WTC11 (cell line): ENCODE measurements around the gene ISM1. TPM values are rescaled to one million over a fixed set of nuclear protein-coding genes. Genes with fewer than 3 reads are reported as not detected.
"Not testable (repeated sequence)": the region's sequence is repeated elsewhere in the genome, so short reads cannot be mapped to it uniquely, and the experiment has no call there.

Experiments
- ATAC-seq: fragments of 200-7000 bp; cut with Tn5 transposase; 2 replicates; pipeline ENCODE4 v1.10.0; 2021; ENCODE audit warnings: mild to moderate bottlenecking, moderate library complexity
- CTCF ChIA-PET: fragments of 300-600 bp; sonication (Branson Sonifier 250); formaldehyde crosslinking; loops from one replicate; lab custom pipeline; 2021; ENCODE audit warnings: antibody characterized with exemption; lab: Charles Lee
- POLR2A ChIA-PET: fragments of 350-600 bp; sonication (Branson Sonifier 250); formaldehyde crosslinking; loops from one replicate; lab custom pipeline; 2021; ENCODE audit warnings: antibody characterized with exemption; lab: Charles Lee
- DNase-seq: peaks from one replicate; pipeline ENCODE4 v3.0.0; 2021; ENCODE audit warnings: low spot score
- H3K27ac Mint-ChIP-seq: 2 replicates; pipeline ENCODE4 v1.8.0; 2021; ENCODE audit warnings: mixed read lengths
- H3K27me3 Mint-ChIP-seq: 2 replicates; pipeline ENCODE4 v1.8.0; 2021; ENCODE audit warnings: low read depth, mild to moderate bottlenecking, moderate library complexity, mixed read lengths
- H3K36me3 Mint-ChIP-seq: 2 replicates; pipeline ENCODE4 v1.8.0; 2021; ENCODE audit warnings: mixed read lengths
- H3K4me1 Mint-ChIP-seq: 2 replicates; pipeline ENCODE4 v1.8.0; 2022; ENCODE audit warnings: mixed read lengths
- H3K4me3 Mint-ChIP-seq: 2 replicates; pipeline ENCODE4 v1.8.0; 2021; ENCODE audit warnings: mild to moderate bottlenecking, moderate library complexity, mixed read lengths
- H3K9me3 Mint-ChIP-seq: 2 replicates; pipeline ENCODE4 v1.8.0; 2021; ENCODE audit warnings: mixed read lengths
- KAT7 ChIP-seq: sonication (generic); formaldehyde crosslinking; IDR thresholded peaks from 2 replicates; pipeline ENCODE4 v1.8.1; 2023; ENCODE audit warnings: missing genetic modification reagents, mild to moderate bottlenecking, borderline replicate concordance
- MYBL2 ChIP-seq: sonication (generic); formaldehyde crosslinking; IDR thresholded peaks from 2 replicates; pipeline ENCODE4 v1.8.1; 2023; ENCODE audit warnings: mild to moderate bottlenecking, moderate library complexity, missing genetic modification reagents
- NR1H2 ChIP-seq: sonication (generic); formaldehyde crosslinking; IDR thresholded peaks from 2 replicates; pipeline ENCODE4 v1.9.0; 2021; ENCODE audit warnings: mild to moderate bottlenecking, moderate library complexity, missing genetic modification reagents
- RORB ChIP-seq: fragments of 250-450 bp; sonication (Bioruptor Pico); IDR thresholded peaks from 2 replicates; pipeline ENCODE4 v1.9.0; 2021; ENCODE audit warnings: mild to moderate bottlenecking
- SMAD3 ChIP-seq: sonication (generic); formaldehyde crosslinking; IDR thresholded peaks from 2 replicates; pipeline ENCODE4 v1.8.0; 2022; ENCODE audit warnings: missing genetic modification reagents, mild to moderate bottlenecking, borderline replicate concordance
- ZNF232 ChIP-seq: sonication (generic); formaldehyde crosslinking; IDR thresholded peaks from 2 replicates; pipeline ENCODE4 v1.8.0; 2022; ENCODE audit warnings: mild to moderate bottlenecking, missing genetic modification reagents
- total RNA-seq: library from RNA; stranded (reverse); gene quantifications from 3 replicates; pipeline ENCODE4 v1.2.3, GENCODE V29; 2021
- TF ChIP-seq, protein P1 (sequence below): fragments of 250-450 bp; sonication (Bioruptor Pico); IDR thresholded peaks from 2 replicates; pipeline ENCODE4 v2.1.2; 2022; ENCODE audit warnings: mild to moderate bottlenecking, moderate library complexity
- TF ChIP-seq, protein P2 (sequence below): fragments of 200-600 bp; IDR thresholded peaks from 2 replicates; pipeline ENCODE4 v1.8.0; 2022; ENCODE audit warnings: antibody characterized with exemption
- TF ChIP-seq, protein P3 (sequence below): sonication (generic); formaldehyde crosslinking; conservative IDR thresholded peaks from 2 replicates; pipeline ENCODE4 v1.8.1; 2023; ENCODE audit warnings: mild to moderate bottlenecking, low read depth, missing genetic modification reagents, moderate library complexity
- TF ChIP-seq, protein P4 (sequence below): sonication (generic); formaldehyde crosslinking; IDR thresholded peaks from 2 replicates; pipeline ENCODE4 v1.8.1; 2023; ENCODE audit warnings: mild to moderate bottlenecking, missing genetic modification reagents
- TF ChIP-seq, protein P5 (sequence below): sonication (generic); formaldehyde crosslinking; conservative IDR thresholded peaks from 2 replicates; pipeline ENCODE4 v1.8.1; 2022; ENCODE audit warnings: mild to moderate bottlenecking, missing genetic modification reagents
- TF ChIP-seq, protein P6 (sequence below): fragments of 250-450 bp; sonication (Bioruptor Pico); IDR thresholded peaks from 2 replicates; pipeline ENCODE4 v1.9.0; 2021; ENCODE audit warnings: mild to moderate bottlenecking
- TF ChIP-seq, protein P7 (sequence below): sonication (generic); formaldehyde crosslinking; IDR thresholded peaks from 2 replicates; pipeline ENCODE4 v1.8.0; 2022; ENCODE audit warnings: missing genetic modification reagents
- TF ChIP-seq, protein P8 (sequence below): sonication (generic); formaldehyde crosslinking; IDR thresholded peaks from 2 replicates; pipeline ENCODE4 v1.8.1; 2022; ENCODE audit warnings: low read depth, missing genetic modification reagents, borderline replicate concordance

The ISM1 gene
- total RNA-seq, 1 experiment from 2014 or later: 0.52 TPM

DNA sequence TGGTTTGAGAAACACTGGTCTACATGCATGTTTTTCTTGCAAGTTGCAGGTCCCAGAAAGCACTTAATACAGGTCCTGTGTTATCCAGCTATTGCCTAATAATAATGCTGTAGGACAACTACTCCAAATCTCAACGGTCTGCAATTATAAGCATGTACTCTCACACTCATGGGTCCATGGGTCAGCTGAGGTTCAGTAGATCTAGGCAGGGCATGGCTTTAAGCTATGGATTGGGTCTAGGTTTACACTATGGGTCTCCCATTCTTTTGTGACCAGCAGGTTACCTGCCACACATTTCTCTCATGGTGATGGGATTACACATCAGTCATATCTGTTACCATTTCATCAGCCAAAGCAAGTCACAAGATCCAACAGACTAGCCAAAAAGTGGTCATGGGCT is 13.9 kb downstream of the ISM1 start (continued):
- TF ChIP-seq, protein P1, sequence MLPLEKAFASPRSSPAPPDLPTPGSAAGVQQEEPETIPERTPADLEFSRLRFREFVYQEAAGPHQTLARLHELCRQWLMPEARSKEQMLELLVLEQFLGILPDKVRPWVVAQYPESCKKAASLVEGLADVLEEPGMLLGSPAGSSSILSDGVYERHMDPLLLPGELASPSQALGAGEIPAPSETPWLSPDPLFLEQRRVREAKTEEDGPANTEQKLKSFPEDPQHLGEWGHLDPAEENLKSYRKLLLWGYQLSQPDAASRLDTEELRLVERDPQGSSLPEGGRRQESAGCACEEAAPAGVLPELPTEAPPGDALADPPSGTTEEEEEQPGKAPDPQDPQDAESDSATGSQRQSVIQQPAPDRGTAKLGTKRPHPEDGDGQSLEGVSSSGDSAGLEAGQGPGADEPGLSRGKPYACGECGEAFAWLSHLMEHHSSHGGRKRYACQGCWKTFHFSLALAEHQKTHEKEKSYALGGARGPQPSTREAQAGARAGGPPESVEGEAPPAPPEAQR: no peak
- TF ChIP-seq KAT7 (no peak), SMAD3 (CRISPR knock-in tag) (no peak)
- TF ChIP-seq, protein P2, sequence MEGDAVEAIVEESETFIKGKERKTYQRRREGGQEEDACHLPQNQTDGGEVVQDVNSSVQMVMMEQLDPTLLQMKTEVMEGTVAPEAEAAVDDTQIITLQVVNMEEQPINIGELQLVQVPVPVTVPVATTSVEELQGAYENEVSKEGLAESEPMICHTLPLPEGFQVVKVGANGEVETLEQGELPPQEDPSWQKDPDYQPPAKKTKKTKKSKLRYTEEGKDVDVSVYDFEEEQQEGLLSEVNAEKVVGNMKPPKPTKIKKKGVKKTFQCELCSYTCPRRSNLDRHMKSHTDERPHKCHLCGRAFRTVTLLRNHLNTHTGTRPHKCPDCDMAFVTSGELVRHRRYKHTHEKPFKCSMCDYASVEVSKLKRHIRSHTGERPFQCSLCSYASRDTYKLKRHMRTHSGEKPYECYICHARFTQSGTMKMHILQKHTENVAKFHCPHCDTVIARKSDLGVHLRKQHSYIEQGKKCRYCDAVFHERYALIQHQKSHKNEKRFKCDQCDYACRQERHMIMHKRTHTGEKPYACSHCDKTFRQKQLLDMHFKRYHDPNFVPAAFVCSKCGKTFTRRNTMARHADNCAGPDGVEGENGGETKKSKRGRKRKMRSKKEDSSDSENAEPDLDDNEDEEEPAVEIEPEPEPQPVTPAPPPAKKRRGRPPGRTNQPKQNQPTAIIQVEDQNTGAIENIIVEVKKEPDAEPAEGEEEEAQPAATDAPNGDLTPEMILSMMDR: no peak
- TF ChIP-seq, protein P3, sequence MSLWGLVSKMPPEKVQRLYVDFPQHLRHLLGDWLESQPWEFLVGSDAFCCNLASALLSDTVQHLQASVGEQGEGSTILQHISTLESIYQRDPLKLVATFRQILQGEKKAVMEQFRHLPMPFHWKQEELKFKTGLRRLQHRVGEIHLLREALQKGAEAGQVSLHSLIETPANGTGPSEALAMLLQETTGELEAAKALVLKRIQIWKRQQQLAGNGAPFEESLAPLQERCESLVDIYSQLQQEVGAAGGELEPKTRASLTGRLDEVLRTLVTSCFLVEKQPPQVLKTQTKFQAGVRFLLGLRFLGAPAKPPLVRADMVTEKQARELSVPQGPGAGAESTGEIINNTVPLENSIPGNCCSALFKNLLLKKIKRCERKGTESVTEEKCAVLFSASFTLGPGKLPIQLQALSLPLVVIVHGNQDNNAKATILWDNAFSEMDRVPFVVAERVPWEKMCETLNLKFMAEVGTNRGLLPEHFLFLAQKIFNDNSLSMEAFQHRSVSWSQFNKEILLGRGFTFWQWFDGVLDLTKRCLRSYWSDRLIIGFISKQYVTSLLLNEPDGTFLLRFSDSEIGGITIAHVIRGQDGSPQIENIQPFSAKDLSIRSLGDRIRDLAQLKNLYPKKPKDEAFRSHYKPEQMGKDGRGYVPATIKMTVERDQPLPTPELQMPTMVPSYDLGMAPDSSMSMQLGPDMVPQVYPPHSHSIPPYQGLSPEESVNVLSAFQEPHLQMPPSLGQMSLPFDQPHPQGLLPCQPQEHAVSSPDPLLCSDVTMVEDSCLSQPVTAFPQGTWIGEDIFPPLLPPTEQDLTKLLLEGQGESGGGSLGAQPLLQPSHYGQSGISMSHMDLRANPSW: no peak
- TF ChIP-seq, protein P4, sequence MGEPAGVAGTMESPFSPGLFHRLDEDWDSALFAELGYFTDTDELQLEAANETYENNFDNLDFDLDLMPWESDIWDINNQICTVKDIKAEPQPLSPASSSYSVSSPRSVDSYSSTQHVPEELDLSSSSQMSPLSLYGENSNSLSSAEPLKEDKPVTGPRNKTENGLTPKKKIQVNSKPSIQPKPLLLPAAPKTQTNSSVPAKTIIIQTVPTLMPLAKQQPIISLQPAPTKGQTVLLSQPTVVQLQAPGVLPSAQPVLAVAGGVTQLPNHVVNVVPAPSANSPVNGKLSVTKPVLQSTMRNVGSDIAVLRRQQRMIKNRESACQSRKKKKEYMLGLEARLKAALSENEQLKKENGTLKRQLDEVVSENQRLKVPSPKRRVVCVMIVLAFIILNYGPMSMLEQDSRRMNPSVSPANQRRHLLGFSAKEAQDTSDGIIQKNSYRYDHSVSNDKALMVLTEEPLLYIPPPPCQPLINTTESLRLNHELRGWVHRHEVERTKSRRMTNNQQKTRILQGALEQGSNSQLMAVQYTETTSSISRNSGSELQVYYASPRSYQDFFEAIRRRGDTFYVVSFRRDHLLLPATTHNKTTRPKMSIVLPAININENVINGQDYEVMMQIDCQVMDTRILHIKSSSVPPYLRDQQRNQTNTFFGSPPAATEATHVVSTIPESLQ (CRISPR knock-in tag): no peak

DNA sequence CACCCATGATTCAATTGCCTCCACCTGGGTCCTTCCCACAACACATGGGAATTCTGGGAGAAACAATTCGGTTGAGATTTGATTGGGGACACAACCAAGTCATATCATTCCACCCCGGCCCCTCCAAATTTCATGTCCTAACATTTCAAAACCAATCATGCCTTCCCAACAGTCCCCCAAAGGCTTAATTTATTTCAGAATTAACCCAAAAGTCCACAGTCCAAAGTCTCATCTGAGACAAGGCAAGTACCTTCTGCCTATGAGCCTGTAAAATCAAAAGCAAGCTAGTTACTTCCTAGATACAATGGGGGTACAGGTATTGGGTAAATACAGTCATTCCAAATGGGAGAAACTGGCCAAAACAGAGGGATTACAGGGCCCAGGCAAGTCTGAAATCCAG is 15.3 kb downstream of the ISM1 start:
- ATAC-seq, CTCF ChIA-PET, H3K4me3 Mint-ChIP-seq, H3K9me3 Mint-ChIP-seq, POLR2A ChIA-PET, H3K4me1 Mint-ChIP-seq, DNase-seq, H3K27me3 Mint-ChIP-seq, H3K36me3 Mint-ChIP-seq, H3K27ac Mint-ChIP-seq: not testable (repeated sequence)

DNA sequence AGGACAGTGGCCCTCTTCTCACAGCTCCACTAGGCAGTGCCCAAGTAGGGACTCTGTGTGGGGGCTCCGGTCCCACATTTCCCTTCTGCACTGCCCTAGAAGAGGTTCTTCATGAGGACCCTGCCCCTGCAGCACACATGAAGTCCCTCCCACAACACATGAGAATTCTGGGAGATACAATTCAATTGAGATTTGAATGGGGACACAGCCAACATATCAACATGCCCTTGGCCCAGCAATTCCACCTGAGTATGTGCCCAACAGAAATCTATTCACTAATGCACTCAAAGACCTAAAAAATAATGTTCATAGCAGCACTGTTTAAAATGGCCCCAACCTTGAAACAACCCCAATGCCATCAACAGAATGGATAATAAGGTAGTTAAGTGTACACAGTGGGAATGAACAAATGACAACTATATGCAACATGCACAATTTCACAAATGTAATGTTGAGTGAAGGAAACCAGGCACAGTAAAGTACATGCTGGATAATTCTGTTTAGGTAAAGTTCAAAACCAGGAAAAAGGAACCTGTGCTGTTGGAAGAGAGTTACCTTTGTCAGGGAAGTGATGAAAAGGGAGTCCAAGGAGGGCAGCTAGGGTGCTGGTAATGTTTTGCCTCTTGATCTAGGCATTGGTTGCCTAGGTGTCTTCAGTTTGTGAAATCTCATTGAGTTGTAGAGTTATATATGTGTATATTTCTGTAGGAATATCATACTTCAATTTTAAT is 16.1 kb downstream of the ISM1 start:
- no peak overlapping the region for H3K27ac Mint-ChIP-seq
- DNase-seq: no peak
- H3K9me3 Mint-ChIP-seq: peaks cover 3% of the 10 kb centered on the region; the same call in 1 of the 2 replicates
- H3K36me3 Mint-ChIP-seq: no peaks in the 10 kb centered on the region
- no peaks in the 10 kb centered on the region for H3K27me3 Mint-ChIP-seq
- ATAC-seq: no peak
- ChIA-PET POLR2A (no interaction called here), CTCF (no interaction called here)
- H3K4me3 Mint-ChIP-seq: no peak overlapping the region
- TF ChIP-seq, protein P5, sequence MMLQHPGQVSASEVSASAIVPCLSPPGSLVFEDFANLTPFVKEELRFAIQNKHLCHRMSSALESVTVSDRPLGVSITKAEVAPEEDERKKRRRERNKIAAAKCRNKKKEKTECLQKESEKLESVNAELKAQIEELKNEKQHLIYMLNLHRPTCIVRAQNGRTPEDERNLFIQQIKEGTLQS (CRISPR knock-in tag): no peak
- TF ChIP-seq RORB: no peak
- TF ChIP-seq MYBL2 (CRISPR knock-in tag): no peak
- TF ChIP-seq ZNF232 (CRISPR knock-in tag): no peak
- TF ChIP-seq, protein P6, sequence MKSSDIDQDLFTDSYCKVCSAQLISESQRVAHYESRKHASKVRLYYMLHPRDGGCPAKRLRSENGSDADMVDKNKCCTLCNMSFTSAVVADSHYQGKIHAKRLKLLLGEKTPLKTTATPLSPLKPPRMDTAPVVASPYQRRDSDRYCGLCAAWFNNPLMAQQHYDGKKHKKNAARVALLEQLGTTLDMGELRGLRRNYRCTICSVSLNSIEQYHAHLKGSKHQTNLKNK (CRISPR knock-in tag): no peak
- TF ChIP-seq, protein P7, sequence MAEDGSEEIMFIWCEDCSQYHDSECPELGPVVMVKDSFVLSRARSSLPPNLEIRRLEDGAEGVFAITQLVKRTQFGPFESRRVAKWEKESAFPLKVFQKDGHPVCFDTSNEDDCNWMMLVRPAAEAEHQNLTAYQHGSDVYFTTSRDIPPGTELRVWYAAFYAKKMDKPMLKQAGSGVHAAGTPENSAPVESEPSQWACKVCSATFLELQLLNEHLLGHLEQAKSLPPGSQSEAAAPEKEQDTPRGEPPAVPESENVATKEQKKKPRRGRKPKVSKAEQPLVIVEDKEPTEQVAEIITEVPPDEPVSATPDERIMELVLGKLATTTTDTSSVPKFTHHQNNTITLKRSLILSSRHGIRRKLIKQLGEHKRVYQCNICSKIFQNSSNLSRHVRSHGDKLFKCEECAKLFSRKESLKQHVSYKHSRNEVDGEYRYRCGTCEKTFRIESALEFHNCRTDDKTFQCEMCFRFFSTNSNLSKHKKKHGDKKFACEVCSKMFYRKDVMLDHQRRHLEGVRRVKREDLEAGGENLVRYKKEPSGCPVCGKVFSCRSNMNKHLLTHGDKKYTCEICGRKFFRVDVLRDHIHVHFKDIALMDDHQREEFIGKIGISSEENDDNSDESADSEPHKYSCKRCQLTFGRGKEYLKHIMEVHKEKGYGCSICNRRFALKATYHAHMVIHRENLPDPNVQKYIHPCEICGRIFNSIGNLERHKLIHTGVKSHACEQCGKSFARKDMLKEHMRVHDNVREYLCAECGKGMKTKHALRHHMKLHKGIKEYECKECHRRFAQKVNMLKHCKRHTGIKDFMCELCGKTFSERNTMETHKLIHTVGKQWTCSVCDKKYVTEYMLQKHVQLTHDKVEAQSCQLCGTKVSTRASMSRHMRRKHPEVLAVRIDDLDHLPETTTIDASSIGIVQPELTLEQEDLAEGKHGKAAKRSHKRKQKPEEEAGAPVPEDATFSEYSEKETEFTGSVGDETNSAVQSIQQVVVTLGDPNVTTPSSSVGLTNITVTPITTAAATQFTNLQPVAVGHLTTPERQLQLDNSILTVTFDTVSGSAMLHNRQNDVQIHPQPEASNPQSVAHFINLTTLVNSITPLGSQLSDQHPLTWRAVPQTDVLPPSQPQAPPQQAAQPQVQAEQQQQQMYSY (CRISPR knock-in tag): peak; percentile 84
- no peak for TF ChIP-seq NR1H2 (CRISPR knock-in tag)
- TF ChIP-seq, protein P8, sequence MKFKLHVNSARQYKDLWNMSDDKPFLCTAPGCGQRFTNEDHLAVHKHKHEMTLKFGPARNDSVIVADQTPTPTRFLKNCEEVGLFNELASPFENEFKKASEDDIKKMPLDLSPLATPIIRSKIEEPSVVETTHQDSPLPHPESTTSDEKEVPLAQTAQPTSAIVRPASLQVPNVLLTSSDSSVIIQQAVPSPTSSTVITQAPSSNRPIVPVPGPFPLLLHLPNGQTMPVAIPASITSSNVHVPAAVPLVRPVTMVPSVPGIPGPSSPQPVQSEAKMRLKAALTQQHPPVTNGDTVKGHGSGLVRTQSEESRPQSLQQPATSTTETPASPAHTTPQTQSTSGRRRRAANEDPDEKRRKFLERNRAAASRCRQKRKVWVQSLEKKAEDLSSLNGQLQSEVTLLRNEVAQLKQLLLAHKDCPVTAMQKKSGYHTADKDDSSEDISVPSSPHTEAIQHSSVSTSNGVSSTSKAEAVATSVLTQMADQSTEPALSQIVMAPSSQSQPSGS (CRISPR knock-in tag): no peak
- TF ChIP-seq, all 79 proteins: peak for 1
- H3K4me1 Mint-ChIP-seq: peaks cover 7% of the 10 kb centered on the region
